ENCODE measurements around the gene GALNT2.

Gene GALNT2

GRCh38 chr1:230128569-230129285 is 61.7 kb downstream of the GALNT2 start:
- no peak for TF ChIP-seq CTCF (IDR thresholded peaks at IDR 0.05; ENCODE audit: low read depth, low read length)
- H3K4me3 ChIP-seq (replicated peaks in 1 of 2; ENCODE audit: low read depth in 2 of 2, low read length in 2 of 2), result no peak overlapping the region
- no peak for DNase-seq (ENCODE audit: low read depth in 2 of 2)

- no peak for DNase-seq (ENCODE audit: low read depth in 2 of 2)
- no peak for TF ChIP-seq CTCF (IDR thresholded peaks at IDR 0.05; ENCODE audit: low read depth, low read length)
- H3K4me3 ChIP-seq (replicated peaks in 1 of 2; ENCODE audit: low read depth in 2 of 2, low read length in 2 of 2), result no peak overlapping the region
Observed at GRCh38 chr1:230129341-230129740, 62.3 kb downstream of the GALNT2 start.

GRCh38 chr1:230130172-230130944 is 63.3 kb downstream of the GALNT2 start:
- no peak for TF ChIP-seq CTCF (IDR thresholded peaks at IDR 0.05; ENCODE audit: low read depth, low read length)
- DNase-seq (ENCODE audit: low read depth in 2 of 2), result no peak
- no peak overlapping the region for H3K4me3 ChIP-seq (replicated peaks in 1 of 2; ENCODE audit: low read depth in 2 of 2, low read length in 2 of 2)

- TF ChIP-seq CTCF (IDR thresholded peaks at IDR 0.05; ENCODE audit: low read depth, low read length), result no peak
- DNase-seq (ENCODE audit: low read depth in 2 of 2), result no peak
- no peak overlapping the region for H3K4me3 ChIP-seq (replicated peaks in 1 of 2; ENCODE audit: low read depth in 2 of 2, low read length in 2 of 2)
Observed at GRCh38 chr1:230131457-230131856, 64.4 kb downstream of the GALNT2 start.

GRCh38 chr1:230132758-230133157 is 65.7 kb downstream of the GALNT2 start:
- no peak for DNase-seq (ENCODE audit: low read depth in 2 of 2)
- H3K4me3 ChIP-seq (replicated peaks in 1 of 2; ENCODE audit: low read depth in 2 of 2, low read length in 2 of 2), result no peak overlapping the region
- TF ChIP-seq CTCF (IDR thresholded peaks at IDR 0.05; ENCODE audit: low read depth, low read length), result no peak

GRCh38 chr1:230135726-230136125 is 68.7 kb downstream of the GALNT2 start:
- TF ChIP-seq CTCF (IDR thresholded peaks at IDR 0.05; ENCODE audit: low read depth, low read length), result no peak
- DNase-seq (ENCODE audit: low read depth in 2 of 2), result no peak
- no peak overlapping the region for H3K4me3 ChIP-seq (replicated peaks in 1 of 2; ENCODE audit: low read depth in 2 of 2, low read length in 2 of 2)
